ENCODE data around the gene RPS14.

Gene RPS14

GRCh38 chr5:150412319-150413175 is 37.0 kb downstream of the RPS14 start, which contains the start of gene CD74:
Gene CD74, minus strand, starts transcription at chr5:150412910. Its CDS starts 161 bp downstream, at chr5:150412749.
- Histone ChIP-seq H3K27ac (ENCODE audit: low read depth, low read length, severe bottlenecking) (no peak within 1 kb of the TSS), H3K4me1 (ENCODE audit: control insufficient read depth, insufficient read depth, low read length, poor library complexity, severe bottlenecking) (peaks cover 14% of the 10 kb centered on the region), H3K9me3 (ENCODE audit: control insufficient read depth, low read length) (no peaks in the 10 kb centered on the region), H3K4me3 (ENCODE audit: extremely low read depth, insufficient read depth, low read length, poor library complexity, severe bottlenecking) (no peak within 1 kb of the TSS), H3K36me3 (ENCODE audit: control insufficient read depth, insufficient read depth, low read length) (no peaks in the 10 kb centered on the region)
- 73 to 78% methylated on average over 14 to 17 of the region's 20 CpGs for WGBS, 2 experiments (ENCODE audit: insufficient coverage in 2 of 2)

- H3K36me3 ChIP-seq (ENCODE audit: control insufficient read depth, insufficient read depth, low read length): no peaks in the 10 kb centered on the region
- H3K4me3 ChIP-seq (ENCODE audit: extremely low read depth, insufficient read depth, low read length, poor library complexity, severe bottlenecking): no peak overlapping the region
- WGBS, 2 experiments (ENCODE audit: insufficient coverage in 2 of 2): 96 to 100% methylated on average over 2 to 3 of the region's 5 CpGs
- H3K9me3 ChIP-seq (ENCODE audit: control insufficient read depth, low read length): no peaks in the 10 kb centered on the region
- H3K27ac ChIP-seq (ENCODE audit: low read depth, low read length, severe bottlenecking): no peak overlapping the region
- peaks cover 18% of the 10 kb centered on the region for H3K4me1 ChIP-seq (ENCODE audit: control insufficient read depth, insufficient read depth, low read length, poor library complexity, severe bottlenecking)
Observed at GRCh38 chr5:150411245-150411979, 38.1 kb downstream of the RPS14 start.

GRCh38 chr5:150410524-150411244 is 38.9 kb downstream of the RPS14 start:
- Histone ChIP-seq H3K27ac (ENCODE audit: low read depth, low read length, severe bottlenecking) (peak overlapping the region; percentile 50), H3K4me1 (ENCODE audit: control insufficient read depth, insufficient read depth, low read length, poor library complexity, severe bottlenecking) (peaks cover 18% of the 10 kb centered on the region), H3K4me3 (ENCODE audit: extremely low read depth, insufficient read depth, low read length, poor library complexity, severe bottlenecking) (no peak overlapping the region), H3K9me3 (ENCODE audit: control insufficient read depth, low read length) (no peaks in the 10 kb centered on the region), H3K36me3 (ENCODE audit: control insufficient read depth, insufficient read depth, low read length) (no peaks in the 10 kb centered on the region)
- 61 to 78% methylated on average over 2 to 3 of the region's 4 CpGs for WGBS, 2 experiments (ENCODE audit: insufficient coverage in 2 of 2)

GRCh38 chr5:150409638-150410523 is 39.7 kb downstream of the RPS14 start:
- Histone ChIP-seq H3K27ac (ENCODE audit: low read depth, low read length, severe bottlenecking) (peak overlapping the region; percentile 50), H3K9me3 (ENCODE audit: control insufficient read depth, low read length) (no peaks in the 10 kb centered on the region), H3K4me3 (ENCODE audit: extremely low read depth, insufficient read depth, low read length, poor library complexity, severe bottlenecking) (no peak overlapping the region), H3K36me3 (ENCODE audit: control insufficient read depth, insufficient read depth, low read length) (no peaks in the 10 kb centered on the region), H3K4me1 (ENCODE audit: control insufficient read depth, insufficient read depth, low read length, poor library complexity, severe bottlenecking) (peaks cover 18% of the 10 kb centered on the region)
- 22 to 28% methylated on average over 11 to 14 of the region's 15 CpGs for WGBS, 2 experiments (ENCODE audit: insufficient coverage in 2 of 2)

- 90 to 100% methylated on average over 2 to 3 of the region's 8 CpGs for WGBS, 2 experiments (ENCODE audit: insufficient coverage in 2 of 2)
- Histone ChIP-seq H3K4me1 (ENCODE audit: control insufficient read depth, insufficient read depth, low read length, poor library complexity, severe bottlenecking) (peaks cover 18% of the 10 kb centered on the region), H3K4me3 (ENCODE audit: extremely low read depth, insufficient read depth, low read length, poor library complexity, severe bottlenecking) (no peak overlapping the region)
Observed at GRCh38 chr5:150408231-150408943, 41.2 kb downstream of the RPS14 start.

GRCh38 chr5:150407096-150407720 is 42.3 kb downstream of the RPS14 start:
- WGBS, 2 experiments (ENCODE audit: insufficient coverage in 2 of 2): 92% methylated on average over 6 to 11 of the region's 13 CpGs
- Histone ChIP-seq H3K36me3 (ENCODE audit: control insufficient read depth, insufficient read depth, low read length) (peaks cover 12% of the 10 kb centered on the region), H3K27ac (ENCODE audit: low read depth, low read length, severe bottlenecking) (no peak overlapping the region), H3K9me3 (ENCODE audit: control insufficient read depth, low read length) (no peaks in the 10 kb centered on the region), H3K4me1 (ENCODE audit: control insufficient read depth, insufficient read depth, low read length, poor library complexity, severe bottlenecking) (peaks cover 11% of the 10 kb centered on the region), H3K4me3 (ENCODE audit: extremely low read depth, insufficient read depth, low read length, poor library complexity, severe bottlenecking) (no peak overlapping the region)

More at GRCh38 chr5:150408231-150408943, 41.2 kb downstream of the RPS14 start:
- no peak overlapping the region for H3K27ac ChIP-seq (ENCODE audit: low read depth, low read length, severe bottlenecking)
- peaks cover 3% of the 10 kb centered on the region for H3K36me3 ChIP-seq (ENCODE audit: control insufficient read depth, insufficient read depth, low read length)
- H3K9me3 ChIP-seq (ENCODE audit: control insufficient read depth, low read length): no peaks in the 10 kb centered on the region

- Histone ChIP-seq H3K9me3 (ENCODE audit: control insufficient read depth, low read length) (no peaks in the 10 kb centered on the region), H3K36me3 (ENCODE audit: control insufficient read depth, insufficient read depth, low read length) (peaks cover 12% of the 10 kb centered on the region), H3K4me1 (ENCODE audit: control insufficient read depth, insufficient read depth, low read length, poor library complexity, severe bottlenecking) (peaks cover 11% of the 10 kb centered on the region), H3K27ac (ENCODE audit: low read depth, low read length, severe bottlenecking) (no peak overlapping the region), H3K4me3 (ENCODE audit: extremely low read depth, insufficient read depth, low read length, poor library complexity, severe bottlenecking) (no peak overlapping the region)
- 73 to 88% methylated on average over 7 of the region's 10 CpGs for WGBS, 2 experiments (ENCODE audit: insufficient coverage in 2 of 2)
Observed at GRCh38 chr5:150406723-150407095, 42.8 kb downstream of the RPS14 start.

GRCh38 chr5:150406103-150406722 is 43.3 kb downstream of the RPS14 start:
- peaks cover 14% of the 10 kb centered on the region for H3K36me3 ChIP-seq (ENCODE audit: control insufficient read depth, insufficient read depth, low read length)
- peaks cover 11% of the 10 kb centered on the region for H3K4me1 ChIP-seq (ENCODE audit: control insufficient read depth, insufficient read depth, low read length, poor library complexity, severe bottlenecking)
- no peak overlapping the region for H3K4me3 ChIP-seq (ENCODE audit: extremely low read depth, insufficient read depth, low read length, poor library complexity, severe bottlenecking)
- no peaks in the 10 kb centered on the region for H3K9me3 ChIP-seq (ENCODE audit: control insufficient read depth, low read length)
- WGBS, 2 experiments (ENCODE audit: insufficient coverage in 2 of 2): 83 to 87% methylated on average over 2 to 4 of the region's 4 CpGs
- H3K27ac ChIP-seq (ENCODE audit: low read depth, low read length, severe bottlenecking): no peak overlapping the region
